DOHH2 (cell line): ENCODE results near the gene GARIN5B.

Experiments
- H3F3A ChIP-seq: fragments of 200-600 bp; sonication (generic), shearing (Covaris generic); 2 replicates; pipeline ENCODE4 v1.6.0; 2016; ENCODE audit warnings: antibody characterized with exemption, mild to moderate bottlenecking; ENCODE audit not compliant: control insufficient read depth, insufficient read depth
- H3K27ac ChIP-seq: fragments of 200-600 bp; sonication (generic); 2 replicates; pipeline ENCODE4 v1.5.1; 2014; ENCODE audit warnings: low read depth, mild to moderate bottlenecking, low read length, moderate library complexity
- H3K27me3 ChIP-seq: fragments of 200-600 bp; sonication (generic); 2 replicates; pipeline ENCODE4 v1.6.1; 2014; ENCODE audit warnings: mild to moderate bottlenecking, low read length, mixed read lengths; ENCODE audit not compliant: control insufficient read depth
- H3K36me3 ChIP-seq: fragments of 200-600 bp; sonication (generic); 2 replicates; pipeline ENCODE4 v1.6.1; 2014; ENCODE audit warnings: mild to moderate bottlenecking, low read length, moderate library complexity, mixed read lengths; ENCODE audit not compliant: control insufficient read depth
- H3K4me1 ChIP-seq: fragments of 200-600 bp; sonication (generic); 2 replicates; pipeline ENCODE4 v1.6.1; 2014; ENCODE audit warnings: mild to moderate bottlenecking, low read length, mixed read lengths; ENCODE audit not compliant: control insufficient read depth
- H3K4me2 ChIP-seq: fragments of 200-600 bp; sonication (generic); 2 replicates; pipeline ENCODE4 v1.6.0; 2014; ENCODE audit warnings: mild to moderate bottlenecking, low read length, moderate library complexity
- H3K4me3 ChIP-seq: fragments of 200-600 bp; sonication (generic); 2 replicates; pipeline ENCODE4 v1.5.1; 2014; ENCODE audit warnings: mild to moderate bottlenecking, low read length, mixed read lengths
- H3K79me2 ChIP-seq: fragments of 200-600 bp; sonication (generic); 2 replicates; pipeline ENCODE4 v1.6.1; 2014; ENCODE audit warnings: mild to moderate bottlenecking, low read length, mixed read lengths; ENCODE audit not compliant: control insufficient read depth
- H3K9me2 ChIP-seq: fragments of 200-600 bp; sonication (generic); replicated peaks from 2 replicates; pipeline ENCODE4 v1.6.1; 2014; ENCODE audit warnings: mild to moderate bottlenecking, low read length, mixed read lengths; ENCODE audit not compliant: control insufficient read depth
- H3K9me3 ChIP-seq: fragments of 200-600 bp; sonication (generic); 2 replicates; pipeline ENCODE4 v1.6.1; 2014; ENCODE audit warnings: antibody characterized with exemption, low read length, mixed read lengths; ENCODE audit not compliant: control insufficient read depth, insufficient read depth
- H4K20me1 ChIP-seq: fragments of 200-600 bp; sonication (generic); 2 replicates; pipeline ENCODE4 v1.6.0; 2014; ENCODE audit warnings: low read depth, mild to moderate bottlenecking, antibody characterized with exemption, low read length, moderate library complexity; ENCODE audit not compliant: control insufficient read depth, insufficient read depth
- EZH2phosphoT487 ChIP-seq: fragments of 200-600 bp; sonication (generic); IDR thresholded peaks from 2 replicates; pipeline ENCODE4 v1.6.1; 2017; ENCODE audit warnings: borderline replicate concordance, mild to moderate bottlenecking, antibody characterized with exemption, low read length, moderate library complexity, mixed read lengths
- TF ChIP-seq, protein P1 (sequence below): fragments of 200-600 bp; sonication (generic); IDR thresholded peaks from one replicate; pipeline ENCODE4 v1.5.1; 2014; ENCODE audit warnings: antibody characterized with exemption, mild to moderate bottlenecking, low read depth, low read length; ENCODE audit not compliant: poor library complexity, severe bottlenecking

GARIN5B gene

DNA sequence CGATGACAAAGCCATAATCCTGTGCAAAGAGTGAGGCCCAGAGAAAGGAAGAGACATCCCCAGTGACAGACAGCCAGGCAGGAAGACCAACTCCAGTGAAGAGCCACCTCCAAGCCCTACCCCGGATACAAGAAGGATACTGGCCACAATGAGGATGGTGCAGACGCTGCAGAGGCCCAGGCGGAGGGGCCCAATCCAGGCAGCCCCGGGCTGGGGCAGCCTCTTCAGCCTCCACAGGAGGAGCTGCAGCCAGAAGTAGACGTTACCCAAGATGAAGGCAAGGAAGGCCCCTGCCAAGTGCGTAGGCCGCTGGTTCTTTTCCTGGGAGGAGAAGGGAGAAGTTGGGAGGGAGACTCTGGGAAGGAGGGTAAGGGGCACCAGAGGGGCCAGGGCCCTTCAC lies 46.4 kb downstream of the GARIN5B start:
- H3F3A ChIP-seq = no peaks in the 10 kb centered on the region
- peaks cover 4% of the 10 kb centered on the region; the same call in 1 of the 2 replicates for H3K27me3 ChIP-seq
- TF ChIP-seq, protein P1, sequence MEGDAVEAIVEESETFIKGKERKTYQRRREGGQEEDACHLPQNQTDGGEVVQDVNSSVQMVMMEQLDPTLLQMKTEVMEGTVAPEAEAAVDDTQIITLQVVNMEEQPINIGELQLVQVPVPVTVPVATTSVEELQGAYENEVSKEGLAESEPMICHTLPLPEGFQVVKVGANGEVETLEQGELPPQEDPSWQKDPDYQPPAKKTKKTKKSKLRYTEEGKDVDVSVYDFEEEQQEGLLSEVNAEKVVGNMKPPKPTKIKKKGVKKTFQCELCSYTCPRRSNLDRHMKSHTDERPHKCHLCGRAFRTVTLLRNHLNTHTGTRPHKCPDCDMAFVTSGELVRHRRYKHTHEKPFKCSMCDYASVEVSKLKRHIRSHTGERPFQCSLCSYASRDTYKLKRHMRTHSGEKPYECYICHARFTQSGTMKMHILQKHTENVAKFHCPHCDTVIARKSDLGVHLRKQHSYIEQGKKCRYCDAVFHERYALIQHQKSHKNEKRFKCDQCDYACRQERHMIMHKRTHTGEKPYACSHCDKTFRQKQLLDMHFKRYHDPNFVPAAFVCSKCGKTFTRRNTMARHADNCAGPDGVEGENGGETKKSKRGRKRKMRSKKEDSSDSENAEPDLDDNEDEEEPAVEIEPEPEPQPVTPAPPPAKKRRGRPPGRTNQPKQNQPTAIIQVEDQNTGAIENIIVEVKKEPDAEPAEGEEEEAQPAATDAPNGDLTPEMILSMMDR = no peak
- TF ChIP-seq EZH2phosphoT487 = no peak
- no peaks in the 10 kb centered on the region for H3K4me1 ChIP-seq
- no peaks in the 10 kb centered on the region for H4K20me1 ChIP-seq
- no peaks in the 10 kb centered on the region for H3K9me2 ChIP-seq
- H3K4me3 ChIP-seq = no peak overlapping the region
- H3K27ac ChIP-seq = no peak overlapping the region
- H3K79me2 ChIP-seq = no peaks in the 10 kb centered on the region
- no peaks in the 10 kb centered on the region for H3K36me3 ChIP-seq
- H3K9me3 ChIP-seq = no peaks in the 10 kb centered on the region
- H3K4me2 ChIP-seq = no peak overlapping the region

DNA sequence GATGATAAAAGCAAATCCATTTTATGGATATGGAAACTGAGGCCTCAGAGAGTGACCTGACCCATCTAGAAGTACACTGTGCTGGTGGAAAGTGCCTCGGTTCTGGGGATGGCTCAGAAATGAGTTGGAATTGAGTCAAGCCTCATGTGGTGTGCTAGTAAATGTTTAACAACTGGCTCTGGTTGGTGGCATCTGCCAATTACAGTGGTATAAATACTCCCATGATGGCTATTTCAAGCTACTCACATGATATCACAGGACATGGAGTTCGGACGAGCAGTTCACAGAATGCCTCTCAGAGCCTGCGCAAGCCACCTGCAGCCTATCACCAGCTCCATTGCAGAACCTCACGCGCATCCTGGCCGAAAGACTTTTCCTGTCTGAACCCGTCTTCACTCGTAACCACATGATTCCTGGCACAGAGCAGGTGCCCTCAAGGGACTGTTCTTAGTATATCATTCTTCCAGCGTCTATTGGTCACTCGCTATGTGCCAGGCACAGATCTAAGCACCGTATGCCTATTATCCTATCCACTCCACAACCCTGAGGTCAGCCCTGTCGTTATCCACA lies 47.0 kb downstream of the GARIN5B start:
- Histone ChIP-seq H3K27ac (no peak overlapping the region), H3K9me2 (no peaks in the 10 kb centered on the region), H3F3A (no peaks in the 10 kb centered on the region), H3K4me2 (no peak overlapping the region), H3K4me3 (no peak overlapping the region), H3K27me3 (peaks cover 3% of the 10 kb centered on the region; the same call in 1 of the 2 replicates), H3K4me1 (no peaks in the 10 kb centered on the region), H3K36me3 (no peaks in the 10 kb centered on the region), H3K9me3 (no peaks in the 10 kb centered on the region), H3K79me2 (no peaks in the 10 kb centered on the region), H4K20me1 (no peaks in the 10 kb centered on the region)
- TF ChIP-seq EZH2phosphoT487 = no peak
- TF ChIP-seq, protein P1 = no peak

DNA sequence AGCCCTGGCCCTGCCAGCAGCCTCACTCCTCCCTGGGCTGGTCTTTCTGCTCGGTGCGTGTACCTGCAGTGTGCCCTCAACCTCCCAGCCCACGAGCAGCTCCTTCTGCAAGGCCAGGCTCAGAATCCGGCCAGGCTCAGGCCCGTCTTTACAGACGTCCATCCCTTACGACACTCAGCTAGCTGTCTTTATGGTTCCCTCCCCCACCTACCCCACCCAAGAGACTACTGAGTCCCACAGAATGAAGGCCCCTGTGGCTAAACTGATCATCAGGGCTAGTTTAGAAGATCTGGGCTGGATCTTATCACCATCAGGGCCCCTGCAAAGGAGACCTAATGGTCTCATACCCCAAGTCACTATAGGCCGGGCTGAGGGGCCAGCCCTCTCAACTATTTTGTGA lies 48.7 kb downstream of the GARIN5B start:
- Histone ChIP-seq H4K20me1 (no peaks in the 10 kb centered on the region), H3K4me3 (no peak overlapping the region), H3K4me2 (no peak overlapping the region), H3K9me3 (no peaks in the 10 kb centered on the region), H3K9me2 (no peaks in the 10 kb centered on the region), H3K27me3 (no peaks in the 10 kb centered on the region), H3F3A (no peaks in the 10 kb centered on the region), H3K4me1 (peaks cover 15% of the 10 kb centered on the region), H3K79me2 (no peaks in the 10 kb centered on the region), H3K27ac (no peak overlapping the region), H3K36me3 (no peaks in the 10 kb centered on the region)
- no peak for TF ChIP-seq EZH2phosphoT487
- TF ChIP-seq, protein P1 = no peak
